Measurements from ENCODE around the gene VAV3.

The VAV3 gene

GRCh38 chr1:107604825-107605224, 360.2 kb downstream of the VAV3 start:
- in situ Hi-C loops (cut with HindIII; ENCODE audit: low sequenced_read_pairs), result no loop called here

DNA sequence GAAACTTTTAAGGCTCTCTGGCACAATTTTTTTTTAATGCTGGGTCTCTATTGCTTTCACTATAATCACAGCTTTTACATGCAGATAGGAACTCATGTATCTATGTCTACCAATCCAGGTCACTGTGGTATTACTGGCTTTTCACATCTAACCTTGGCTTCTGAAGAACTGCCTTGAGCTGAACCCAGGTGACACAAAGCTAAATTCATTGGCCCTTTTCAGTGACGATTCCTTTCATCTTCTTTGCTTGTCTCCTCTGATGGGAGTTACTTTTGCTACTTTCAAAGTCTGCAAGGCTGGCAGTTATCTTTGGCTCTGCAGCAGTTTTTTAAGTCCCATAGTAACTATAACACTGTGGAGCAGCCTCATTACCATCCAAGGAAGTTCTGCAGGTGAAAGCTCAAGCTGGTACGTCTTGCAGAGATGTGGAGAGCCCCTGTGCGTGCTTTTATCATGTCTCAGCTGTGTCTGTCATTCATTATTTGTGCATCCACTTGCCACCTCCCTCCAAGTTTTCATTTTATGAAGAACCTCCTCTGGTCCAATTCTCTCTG, 364.3 kb downstream of the VAV3 start:
- in situ Hi-C loops (cut with HindIII; ENCODE audit: low sequenced_read_pairs), result no loop called here

DNA sequence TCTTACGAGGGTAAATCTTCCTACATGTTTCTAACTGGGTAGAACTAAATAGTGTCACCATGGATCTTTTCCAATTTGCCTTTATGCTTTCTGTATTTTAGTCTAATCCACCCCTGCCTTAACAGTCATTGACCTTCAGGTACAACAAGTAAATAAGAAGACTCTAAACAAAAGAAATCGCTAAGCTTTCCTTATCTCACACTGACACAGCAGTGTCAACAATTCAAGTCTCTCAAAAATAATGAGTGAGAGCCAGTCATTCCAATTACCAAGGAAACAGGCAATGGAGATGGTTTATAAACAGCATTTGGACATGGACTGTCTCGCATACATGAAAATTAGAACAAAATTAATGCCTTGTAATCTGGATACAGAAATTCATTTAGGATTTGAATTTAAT, 365.8 kb downstream of the VAV3 start:
- in situ Hi-C loops (cut with HindIII; ENCODE audit: low sequenced_read_pairs), result no loop called here

GRCh38 chr1:107597290-107597689, 367.7 kb downstream of the VAV3 start:
- in situ Hi-C loops (cut with HindIII; ENCODE audit: low sequenced_read_pairs), result no loop called here

DNA sequence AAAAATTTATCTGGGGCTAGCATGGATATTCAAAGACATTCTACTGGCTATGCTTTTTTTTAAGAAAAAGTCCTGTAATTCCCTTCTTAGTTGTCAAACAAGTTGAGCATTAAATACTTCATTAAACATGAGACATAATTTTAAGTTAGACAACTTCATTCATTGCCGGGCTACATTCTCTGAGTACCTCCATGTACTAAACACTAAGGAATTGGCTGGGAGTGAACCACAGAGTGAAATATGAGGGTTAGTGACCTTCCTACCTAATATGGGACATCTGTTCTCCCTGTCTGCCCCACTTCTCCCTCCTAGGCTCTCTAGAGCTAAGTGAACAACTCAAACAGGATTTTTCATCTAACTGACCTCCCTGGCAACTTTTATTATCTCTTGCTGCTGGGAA, 370.4 kb downstream of the VAV3 start:
- in situ Hi-C loops (cut with HindIII; ENCODE audit: low sequenced_read_pairs), result no loop called here

GRCh38 chr1:107593501-107594209, 371.3 kb downstream of the VAV3 start:
- in situ Hi-C loops (cut with HindIII; ENCODE audit: low sequenced_read_pairs), result no loop called here

DNA sequence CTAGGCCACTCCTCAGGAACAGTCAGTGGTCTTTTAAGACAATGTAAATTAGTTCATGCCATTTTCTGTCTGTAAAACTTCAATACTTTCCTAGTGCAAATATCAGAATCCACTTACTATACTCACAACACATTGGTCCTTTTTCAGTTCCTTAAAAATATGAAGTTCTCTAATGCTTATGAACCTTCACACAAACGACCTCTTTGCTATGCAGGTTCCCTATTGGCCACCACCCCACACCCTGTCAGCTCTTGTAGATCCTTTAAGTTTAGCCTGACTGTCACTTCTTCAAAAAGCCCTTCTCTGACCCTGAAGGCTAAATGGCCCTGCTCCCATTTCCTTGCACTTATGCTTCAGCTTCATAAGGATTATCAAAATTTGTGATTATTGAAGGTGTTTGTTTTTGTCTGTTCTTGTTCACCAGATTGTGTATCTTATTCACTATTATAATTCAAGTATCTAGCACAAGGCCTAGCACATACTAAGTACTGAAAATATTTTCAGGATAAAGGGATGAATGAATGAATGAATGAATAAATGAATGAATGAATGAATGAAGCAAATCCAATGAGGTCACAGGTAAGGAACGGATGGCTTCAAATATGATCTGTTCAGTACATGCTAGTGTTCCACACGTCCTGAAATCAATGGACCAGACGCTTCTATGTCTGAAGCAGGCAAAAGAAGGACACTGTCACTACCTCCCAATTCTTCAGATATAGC, 373.9 kb downstream of the VAV3 start:
- in situ Hi-C loops (cut with HindIII; ENCODE audit: low sequenced_read_pairs), result no loop called here

DNA sequence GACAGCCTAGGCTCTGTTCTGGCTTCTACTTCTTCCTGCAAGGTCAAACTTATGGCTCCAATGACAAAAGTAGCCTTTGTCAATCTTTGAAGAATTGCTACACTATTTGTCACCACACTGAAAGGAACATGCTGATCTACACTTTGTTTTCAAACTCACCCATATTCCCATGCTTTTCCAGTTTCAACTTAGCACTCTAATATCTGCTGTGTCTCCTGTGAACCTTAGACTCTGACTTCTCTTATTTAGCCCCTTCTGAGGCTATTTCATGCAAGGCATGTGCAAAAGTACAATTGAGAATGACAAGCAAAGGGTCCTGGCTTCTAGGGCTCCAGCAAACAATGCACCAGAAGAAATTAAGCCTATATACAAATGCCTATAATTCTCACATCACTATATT, 374.9 kb downstream of the VAV3 start:
- in situ Hi-C loops (cut with HindIII; ENCODE audit: low sequenced_read_pairs), result no loop called here

DNA sequence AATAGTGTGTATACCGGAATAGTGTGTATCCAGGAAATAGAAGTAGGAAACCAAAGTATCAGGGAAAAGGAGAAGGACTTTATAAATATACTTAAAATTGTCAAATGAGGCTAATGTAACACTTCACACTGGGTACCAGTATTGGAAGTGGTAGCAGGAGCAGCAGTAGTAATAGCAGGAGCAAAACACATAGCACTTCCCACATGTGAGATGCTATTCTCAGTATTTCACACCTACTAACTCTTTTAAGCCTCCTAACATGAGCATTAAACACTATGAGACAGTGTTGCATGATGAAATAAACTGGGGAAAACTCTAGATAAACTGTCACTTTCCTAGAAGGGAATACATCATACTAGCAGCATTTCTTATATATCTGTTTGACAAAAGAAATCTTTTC, 376.7 kb downstream of the VAV3 start:
- in situ Hi-C loops (cut with HindIII; ENCODE audit: low sequenced_read_pairs), result no loop called here

- in situ Hi-C loops (cut with HindIII; ENCODE audit: low sequenced_read_pairs), result no loop called here
These were observed 389.8 kb downstream of the VAV3 start for GRCh38 chr1:107575226-107575625.

DNA sequence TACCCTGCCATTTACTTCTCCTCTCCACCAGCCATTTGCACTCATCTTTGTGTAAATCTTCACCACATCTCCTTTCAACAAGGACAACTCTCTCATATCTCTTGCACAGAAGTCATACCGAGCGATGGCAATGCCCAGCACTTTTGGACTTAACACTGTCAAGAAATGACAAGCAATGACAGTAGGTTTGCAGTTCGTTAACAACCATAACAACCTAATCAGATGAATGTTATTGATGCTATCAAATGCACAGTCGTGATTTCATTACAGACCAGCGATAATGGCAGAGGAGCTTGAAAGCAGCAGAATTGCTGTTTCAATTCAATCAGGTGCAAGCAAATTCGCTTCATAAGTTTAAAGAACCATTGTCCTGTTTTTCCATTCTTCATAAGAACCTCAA, 390.9 kb downstream of the VAV3 start:
- in situ Hi-C loops (cut with HindIII; ENCODE audit: low sequenced_read_pairs), result no loop called here

DNA sequence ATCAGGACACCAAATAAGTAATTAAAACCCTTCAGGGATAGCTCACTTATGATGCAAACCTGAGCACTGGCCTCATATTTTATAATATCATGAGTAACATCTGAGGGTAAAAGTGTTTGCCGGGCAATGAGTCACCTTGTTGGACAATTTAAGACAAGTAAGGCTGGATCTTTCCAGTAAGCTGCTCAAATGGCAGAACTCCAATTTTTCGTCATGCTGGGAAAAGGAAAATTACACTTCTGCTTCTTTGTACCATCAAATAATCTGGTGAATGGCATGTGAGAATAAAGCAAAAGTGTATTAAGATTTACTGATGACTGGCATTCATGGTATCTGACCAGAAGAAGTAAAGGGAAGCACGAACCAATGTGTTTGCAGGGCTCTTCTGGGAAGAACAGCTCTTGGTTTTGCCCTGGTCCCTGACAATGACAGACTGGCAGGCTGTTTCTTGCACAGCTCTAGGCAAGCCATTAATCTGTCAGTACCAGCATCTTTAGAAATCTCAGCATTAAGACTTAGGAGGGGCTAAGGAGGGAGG, 392.2 kb downstream of the VAV3 start:
- in situ Hi-C loops (cut with HindIII; ENCODE audit: low sequenced_read_pairs), result no loop called here

GRCh38 chr1:107570768-107571167, 394.2 kb downstream of the VAV3 start:
- in situ Hi-C loops (cut with HindIII; ENCODE audit: low sequenced_read_pairs), result no loop called here

DNA sequence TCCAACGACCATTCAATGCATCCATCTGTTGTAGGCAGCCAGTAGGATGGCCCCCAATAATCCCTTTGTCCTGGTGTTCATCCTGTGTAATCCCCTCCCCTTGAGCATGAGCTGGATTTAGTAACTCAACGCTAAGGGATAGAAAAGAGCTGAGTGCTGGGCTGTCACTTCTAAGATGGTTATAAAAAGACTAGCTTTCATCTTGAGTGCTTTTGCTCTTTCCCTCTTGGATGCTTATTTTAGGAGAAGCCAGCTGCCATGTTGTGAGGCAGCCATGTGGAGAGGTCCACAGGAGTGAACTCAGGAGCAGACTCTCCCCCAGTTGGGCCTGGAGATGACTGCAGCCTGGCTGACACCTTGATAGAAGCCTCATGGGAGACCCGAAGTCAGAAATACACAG, 401.5 kb downstream of the VAV3 start:
- in situ Hi-C loops (cut with HindIII; ENCODE audit: low sequenced_read_pairs), result no loop called here

GRCh38 chr1:107559881-107560280, 405.1 kb downstream of the VAV3 start:
- in situ Hi-C loops (cut with HindIII; ENCODE audit: low sequenced_read_pairs), result no loop called here

- in situ Hi-C loops (cut with HindIII; ENCODE audit: low sequenced_read_pairs), result no loop called here
These were observed 407.9 kb downstream of the VAV3 start for GRCh38 chr1:107557095-107557494.

DNA sequence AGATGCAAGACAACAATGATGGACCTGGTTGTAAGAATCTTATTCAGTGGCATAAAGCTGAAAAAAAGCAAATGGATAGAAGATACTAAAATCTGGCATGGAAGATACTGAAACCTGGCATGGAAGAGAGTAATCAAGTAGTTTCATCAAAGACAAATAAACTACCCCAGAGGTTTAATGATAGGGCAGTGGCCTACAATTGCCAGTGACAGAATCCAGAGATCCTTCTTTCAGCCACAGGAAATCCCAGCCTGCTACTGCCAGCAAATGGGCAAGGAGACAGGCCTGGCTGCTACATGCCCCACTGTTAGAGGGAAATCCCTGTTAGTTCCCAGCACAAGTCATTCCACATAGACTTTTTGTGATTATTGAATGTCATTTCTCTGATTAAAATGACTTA, 409.4 kb downstream of the VAV3 start:
- in situ Hi-C loops (cut with HindIII; ENCODE audit: low sequenced_read_pairs), result no loop called here

DNA sequence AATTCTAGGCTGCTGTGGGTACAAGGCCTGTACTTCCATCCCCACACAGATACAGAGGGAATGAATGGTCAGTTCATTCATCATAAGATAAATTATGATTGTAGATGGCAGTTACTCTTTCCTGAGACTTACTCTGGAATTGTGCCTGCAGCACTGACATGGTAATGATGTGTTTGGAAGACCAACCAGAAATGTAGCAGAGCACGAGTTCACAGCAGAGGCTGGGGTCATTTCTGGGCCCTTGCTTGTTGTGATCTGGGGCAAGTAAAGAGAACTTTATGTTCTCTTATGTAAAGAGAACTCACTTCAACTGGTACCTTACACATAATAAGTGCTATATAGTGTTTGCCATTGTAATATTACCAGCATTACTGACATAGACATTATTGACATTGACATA, 412.2 kb downstream of the VAV3 start:
- in situ Hi-C loops (cut with HindIII; ENCODE audit: low sequenced_read_pairs), result no loop called here

DNA sequence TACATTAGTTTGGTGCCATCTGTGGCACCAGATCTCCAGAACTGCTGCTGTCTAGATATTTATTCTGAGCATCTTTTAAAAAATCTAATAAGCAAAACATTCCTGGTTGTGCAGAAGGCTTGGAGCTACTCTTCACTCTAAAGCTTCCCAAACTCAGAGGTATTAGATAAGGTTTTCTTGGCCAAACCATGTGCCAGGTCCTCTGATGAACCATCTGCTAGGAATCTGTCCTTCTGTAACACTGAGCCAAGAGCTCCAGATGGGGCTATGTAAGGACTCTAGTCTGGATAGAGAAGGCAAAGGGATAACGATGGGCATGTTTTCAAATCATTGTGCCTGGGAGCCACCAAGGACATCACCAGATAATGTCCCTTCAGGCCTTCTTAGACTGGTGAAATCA, 413.5 kb downstream of the VAV3 start:
- in situ Hi-C loops (cut with HindIII; ENCODE audit: low sequenced_read_pairs), result no loop called here

DNA sequence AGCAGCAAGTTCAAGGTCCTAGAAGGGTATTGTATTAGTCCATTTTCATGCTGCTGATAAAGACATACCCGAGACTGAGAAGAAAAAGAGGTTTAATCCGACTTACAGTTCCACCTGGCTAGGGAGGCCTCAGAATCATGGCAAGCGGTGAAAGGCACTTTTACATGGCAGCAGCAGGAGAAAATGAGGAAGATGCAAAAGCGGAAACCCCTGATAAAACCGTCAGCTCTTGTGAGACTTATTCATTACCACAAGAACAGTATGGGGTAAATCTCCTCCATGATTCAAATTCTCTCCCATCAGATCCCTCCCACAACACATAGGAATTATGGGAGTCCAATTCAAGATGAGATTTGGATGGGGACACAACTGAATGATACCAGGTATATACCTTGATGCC, 414.6 kb downstream of the VAV3 start:
- in situ Hi-C loops (cut with HindIII; ENCODE audit: low sequenced_read_pairs), result no loop called here

- in situ Hi-C loops (cut with HindIII; ENCODE audit: low sequenced_read_pairs), result no loop called here
These were observed 415.7 kb downstream of the VAV3 start for GRCh38 chr1:107549152-107549810.

DNA sequence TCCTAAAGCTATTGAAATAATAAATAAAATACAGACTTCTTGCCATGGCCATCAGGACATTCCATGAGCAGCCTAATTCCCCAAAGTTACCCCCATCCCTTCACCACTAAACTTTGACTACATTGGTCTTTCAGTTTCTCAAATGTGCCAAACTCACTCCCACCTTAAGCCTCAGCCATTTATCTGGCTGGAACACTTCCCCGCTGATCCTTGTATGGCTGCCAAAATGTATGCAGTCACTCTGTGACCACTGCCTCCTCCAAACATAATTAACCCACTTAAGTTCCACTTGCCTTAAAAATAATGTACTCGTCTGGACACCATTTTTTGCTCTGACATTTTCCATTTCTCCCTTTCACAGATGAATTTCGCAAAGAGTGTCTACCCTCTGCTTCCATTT, 416.7 kb downstream of the VAV3 start:
- in situ Hi-C loops (cut with HindIII; ENCODE audit: low sequenced_read_pairs), result no loop called here

Measured in DLD1 (cell line).